GM12865 (cell line): Measurements from ENCODE around the gene CLIP4.

Experiments used
- DNase-seq: peaks from one replicate; pipeline ENCODE4 v3.0.0; 2010; ENCODE audit warnings: low read depth
- H3K4me3 ChIP-seq: 2 replicates; pipeline ENCODE4 v1.5.1; 2011; ENCODE audit warnings: mild to moderate bottlenecking, low read depth, low read length, control low read depth
- TF ChIP-seq, protein P1 (sequence below): IDR thresholded peaks from 2 replicates; pipeline ENCODE4 v1.5.1; 2011; ENCODE audit warnings: low read length, control low read depth, low read depth, inconsistent platforms; ENCODE audit not compliant: insufficient read depth; ENCODE audit errors: missing control alignments

The CLIP4 gene

DNA sequence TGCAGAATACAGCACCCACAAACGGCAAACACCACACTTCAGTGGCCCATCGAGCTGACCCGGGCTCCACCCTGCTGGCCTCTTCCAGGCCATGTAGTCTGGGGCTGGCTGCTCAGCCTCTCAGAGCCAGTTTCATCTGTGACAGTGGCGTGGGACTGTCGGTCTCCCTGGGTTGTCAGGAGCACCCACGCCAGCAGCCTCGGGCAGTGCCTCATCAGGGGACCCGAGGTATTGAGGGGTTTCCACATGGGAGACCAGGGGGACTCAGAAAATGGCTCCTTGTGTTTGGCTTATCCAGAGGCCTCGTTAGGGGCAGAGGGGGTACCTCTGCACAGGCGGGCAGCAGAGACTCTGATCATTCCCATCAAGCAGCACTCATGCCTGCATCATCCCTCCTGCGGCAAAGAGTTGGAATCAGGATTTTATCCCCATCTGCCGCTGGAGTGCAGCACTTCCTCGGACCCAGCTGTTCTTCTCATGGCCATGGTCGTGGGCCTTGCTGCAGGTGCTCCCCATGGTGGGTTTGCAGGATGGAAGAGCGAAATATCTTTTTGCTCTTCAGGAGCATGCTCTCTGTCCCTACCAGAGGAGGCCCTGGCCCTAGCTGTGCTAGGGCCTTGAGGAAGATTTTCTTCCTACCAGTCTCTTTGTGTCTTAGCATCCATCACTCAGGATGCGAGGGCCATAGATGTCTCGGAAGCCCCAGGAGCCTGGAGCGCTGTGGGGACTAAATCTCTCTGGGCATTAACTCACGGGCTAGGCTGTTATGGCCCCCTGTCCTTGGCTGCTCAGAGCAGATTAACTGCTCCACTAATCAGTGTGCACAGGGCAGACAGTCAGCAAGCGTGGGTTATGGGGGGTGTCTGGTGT lies 100.8 kb downstream of the CLIP4 start:
- DNase-seq: no peak
- no peak overlapping the region for H3K4me3 ChIP-seq
- TF ChIP-seq, protein P1, sequence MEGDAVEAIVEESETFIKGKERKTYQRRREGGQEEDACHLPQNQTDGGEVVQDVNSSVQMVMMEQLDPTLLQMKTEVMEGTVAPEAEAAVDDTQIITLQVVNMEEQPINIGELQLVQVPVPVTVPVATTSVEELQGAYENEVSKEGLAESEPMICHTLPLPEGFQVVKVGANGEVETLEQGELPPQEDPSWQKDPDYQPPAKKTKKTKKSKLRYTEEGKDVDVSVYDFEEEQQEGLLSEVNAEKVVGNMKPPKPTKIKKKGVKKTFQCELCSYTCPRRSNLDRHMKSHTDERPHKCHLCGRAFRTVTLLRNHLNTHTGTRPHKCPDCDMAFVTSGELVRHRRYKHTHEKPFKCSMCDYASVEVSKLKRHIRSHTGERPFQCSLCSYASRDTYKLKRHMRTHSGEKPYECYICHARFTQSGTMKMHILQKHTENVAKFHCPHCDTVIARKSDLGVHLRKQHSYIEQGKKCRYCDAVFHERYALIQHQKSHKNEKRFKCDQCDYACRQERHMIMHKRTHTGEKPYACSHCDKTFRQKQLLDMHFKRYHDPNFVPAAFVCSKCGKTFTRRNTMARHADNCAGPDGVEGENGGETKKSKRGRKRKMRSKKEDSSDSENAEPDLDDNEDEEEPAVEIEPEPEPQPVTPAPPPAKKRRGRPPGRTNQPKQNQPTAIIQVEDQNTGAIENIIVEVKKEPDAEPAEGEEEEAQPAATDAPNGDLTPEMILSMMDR: no peak

DNA sequence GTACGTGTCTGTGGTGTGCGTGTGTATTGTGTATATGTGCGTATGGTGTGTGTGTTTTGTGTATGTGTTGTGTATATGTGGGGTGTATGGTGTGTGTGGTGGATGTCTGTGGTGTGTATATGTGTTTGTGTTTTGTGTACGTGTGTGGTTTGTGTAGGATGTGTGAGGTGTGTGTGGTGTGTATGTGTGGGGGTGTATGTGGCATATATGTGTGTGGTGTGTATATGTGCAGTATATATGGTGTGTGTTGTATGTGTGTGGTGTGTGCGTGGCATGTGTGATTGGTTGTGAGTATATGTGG lies 101.3 kb downstream of the CLIP4 start:
- TF ChIP-seq, protein P1: no peak
- DNase-seq: no peak
- H3K4me3 ChIP-seq: no peak overlapping the region

DNA sequence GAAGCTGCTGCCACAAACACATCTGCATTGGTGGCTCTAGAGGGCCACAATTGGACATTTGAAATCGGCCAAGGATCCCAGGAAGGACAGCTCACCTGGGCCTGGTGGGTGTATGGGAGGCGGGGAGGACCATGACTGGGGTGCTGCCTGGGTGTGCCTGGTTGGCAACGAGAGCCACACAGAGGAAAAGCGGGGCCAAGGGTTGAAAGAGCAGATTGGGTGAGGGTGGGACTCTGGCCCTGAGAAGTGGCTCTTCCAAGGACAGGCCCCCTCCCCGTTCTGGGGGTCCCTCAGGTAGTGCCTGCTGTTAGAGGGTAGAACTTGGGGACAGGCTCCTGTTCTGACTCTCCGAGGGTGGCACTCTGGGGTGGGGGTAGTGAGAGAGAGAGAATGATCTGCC lies 102.9 kb downstream of the CLIP4 start:
- no peak for DNase-seq
- TF ChIP-seq, protein P1: no peak
- H3K4me3 ChIP-seq: no peak overlapping the region

DNA sequence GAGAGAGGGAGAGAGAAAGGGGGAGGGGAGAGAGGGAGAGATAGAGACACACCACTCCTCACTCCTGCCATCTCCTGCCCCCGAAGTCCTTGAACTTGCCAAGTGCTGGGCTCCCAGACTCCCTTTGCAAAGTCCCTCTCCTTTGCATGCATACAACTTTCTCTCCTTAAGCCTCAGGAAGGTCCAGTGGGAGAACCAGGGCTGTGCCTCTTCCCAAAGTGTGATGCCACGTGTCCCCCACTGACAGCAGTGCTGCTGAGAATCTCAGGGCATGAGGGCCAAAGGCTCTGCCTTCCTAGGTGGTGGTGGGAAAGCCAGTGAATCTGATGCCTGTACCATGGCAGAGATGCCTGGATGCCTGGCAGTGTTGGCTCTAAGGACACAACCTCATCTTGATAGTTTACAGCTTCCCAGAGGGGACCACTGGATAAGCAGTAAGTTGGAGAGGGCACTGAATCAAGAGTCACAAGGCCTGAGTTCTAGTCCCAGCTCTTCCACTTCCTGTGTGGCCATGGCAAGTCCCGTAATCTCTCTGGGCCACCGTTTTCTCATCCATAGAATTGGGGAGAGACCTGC lies 103.4 kb downstream of the CLIP4 start:
- DNase-seq: no peak
- TF ChIP-seq, protein P1: no peak
- no peak overlapping the region for H3K4me3 ChIP-seq

DNA sequence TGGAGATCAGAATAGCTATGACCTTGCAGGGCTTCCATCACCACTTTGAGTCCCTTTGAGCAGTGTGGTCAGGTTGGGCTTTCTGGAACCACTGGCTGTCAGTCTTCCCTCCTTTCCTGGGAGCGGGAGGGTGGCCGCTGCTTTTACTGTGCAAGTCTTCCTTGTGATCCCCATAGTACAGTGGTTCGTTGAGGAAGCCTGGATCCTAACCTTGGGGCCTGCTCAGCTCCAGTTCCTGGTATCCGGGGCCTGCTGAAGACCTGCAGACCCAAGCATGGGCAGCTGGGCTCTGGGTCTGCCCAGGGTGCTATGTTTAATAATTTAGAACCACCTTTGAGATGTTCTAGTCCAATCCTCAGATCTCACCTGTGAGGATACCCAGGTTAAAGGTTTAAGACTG lies 104.2 kb downstream of the CLIP4 start:
- TF ChIP-seq, protein P1: no peak

DNA sequence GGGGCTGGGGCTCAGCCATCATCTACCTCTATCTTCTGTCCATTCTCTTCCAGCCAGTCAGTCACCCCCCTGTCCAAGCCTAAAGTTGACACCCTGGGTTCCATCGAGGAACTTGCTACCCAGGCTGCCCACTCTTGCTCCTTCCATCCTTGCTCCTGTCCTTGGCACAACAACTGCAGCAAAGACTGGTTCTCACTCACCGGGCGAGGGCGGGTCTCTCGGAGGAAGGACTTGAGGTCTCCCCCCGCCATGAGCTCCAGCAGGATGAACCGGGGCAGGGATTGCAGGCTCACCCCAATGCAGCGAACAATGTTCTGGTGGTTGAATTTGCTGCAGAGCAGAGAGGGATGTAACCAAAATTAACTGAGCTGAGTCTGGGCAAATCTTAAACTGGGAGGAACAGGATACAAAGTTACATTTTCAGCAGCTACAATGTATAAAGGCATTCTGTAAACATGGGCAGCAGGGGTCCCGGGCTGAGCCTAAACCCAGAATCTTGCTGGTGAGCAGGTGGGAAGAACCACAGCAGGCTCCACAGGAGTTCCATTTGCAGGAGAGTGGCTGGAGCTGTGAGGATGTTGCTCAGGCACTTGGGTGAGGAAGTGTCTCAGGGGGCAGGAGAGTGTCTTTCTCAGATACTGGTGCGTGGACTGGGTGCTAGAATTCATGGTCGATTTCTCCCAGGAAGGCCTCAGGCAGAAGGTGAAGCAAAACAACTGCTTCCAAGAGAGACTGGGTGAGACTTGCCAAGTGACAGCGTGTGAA lies 105.5 kb downstream of the CLIP4 start:
- TF ChIP-seq, protein P1: no peak
- H3K4me3 ChIP-seq: no peak overlapping the region
- no peak for DNase-seq

More for the DNA sequence above, 104.2 kb downstream of the CLIP4 start:
- DNase-seq: no peak
- no peak overlapping the region for H3K4me3 ChIP-seq
